CD4-positive, CD25-positive, alpha-beta regulatory T cell (primary cell): ENCODE results near the gene RPS6KA1. TPM values are rescaled to one million over a fixed set of nuclear protein-coding genes. Genes with fewer than 3 reads are reported as not detected.
"Not testable (repeated sequence)": the region's sequence is repeated elsewhere in the genome, so short reads cannot be mapped to it uniquely, and the experiment has no call there.

Experiments
- ATAC-seq, 2 donors: fragments of 150-1000 bp; cut with Tn5 transposase; one replicate each; pipeline ENCODE4 v1.10.0; 2021; ENCODE audit warnings: low read depth in 2 of 2, moderate number of reproducible peaks in 2 of 2, moderate library complexity in 1 of 2
- DNase-seq, 3 donors: peaks; one replicate each; pipeline versions ENCODE4 v3.0.0 to v3.0.0-alpha.2; 2012 to 2022; ENCODE audit warnings: mixed read lengths in 1 of 3
- H3K27ac ChIP-seq: one replicate; pipeline ENCODE4 v1.7.0; 2013; ENCODE audit warnings: mild to moderate bottlenecking, low read length; ENCODE audit not compliant: insufficient read depth, poor library complexity, severe bottlenecking
- H3K27me3 ChIP-seq: one replicate; pipeline ENCODE4 v1.7.0; 2013; ENCODE audit warnings: low read length; ENCODE audit not compliant: control insufficient read depth, insufficient read depth
- H3K36me3 ChIP-seq: one replicate; pipeline ENCODE4 v1.7.0; 2013; ENCODE audit warnings: mild to moderate bottlenecking, low read length, moderate library complexity; ENCODE audit not compliant: control insufficient read depth, insufficient read depth
- H3K4me1 ChIP-seq: 2 replicates; pipeline ENCODE4 v1.7.0; 2013; ENCODE audit warnings: mild to moderate bottlenecking, low read length; ENCODE audit not compliant: insufficient read depth, control insufficient read depth, poor library complexity, severe bottlenecking
- H3K4me3 ChIP-seq: one replicate; pipeline ENCODE4 v1.7.0; 2013; ENCODE audit warnings: low read depth, mild to moderate bottlenecking, low read length, moderate library complexity
- H3K9me3 ChIP-seq, 2 experiments: 1 replicate in 1 of 2; 2 replicates in 1 of 2; pipeline ENCODE4 v1.7.0; 2013; ENCODE audit warnings: low read length in 2 of 2, mild to moderate bottlenecking in 1 of 2, moderate library complexity in 1 of 2; ENCODE audit not compliant: control insufficient read depth in 2 of 2
- H3K27ac Mint-ChIP-seq, 3 donors: one replicate each; pipeline ENCODE4 v1.8.0; 2020 to 2022; ENCODE audit warnings: mild to moderate bottlenecking in 3 of 3, mixed read lengths in 3 of 3, moderate library complexity in 2 of 3
- H3K27me3 Mint-ChIP-seq: one replicate; pipeline ENCODE4 v1.8.0; 2022; ENCODE audit warnings: mild to moderate bottlenecking, mixed read lengths
- H3K36me3 Mint-ChIP-seq: one replicate; pipeline ENCODE4 v1.8.0; 2020; ENCODE audit warnings: mixed read lengths
- H3K4me1 Mint-ChIP-seq, 4 donors: one replicate each; pipeline ENCODE4 v1.8.0; 2020 to 2022; ENCODE audit warnings: mixed read lengths in 4 of 4, mild to moderate bottlenecking in 1 of 4
- H3K4me3 Mint-ChIP-seq, 4 donors: one replicate each; pipeline ENCODE4 v1.8.0; 2020 to 2022; ENCODE audit warnings: mild to moderate bottlenecking in 4 of 4, mixed read lengths in 4 of 4, moderate library complexity in 3 of 4
- H3K9me3 Mint-ChIP-seq, 7 donors: one replicate each; pipeline ENCODE4 v1.8.0; 2020 to 2022; ENCODE audit warnings: mixed read lengths in 7 of 7, mild to moderate bottlenecking in 3 of 7, moderate library complexity in 2 of 7
- polyA plus RNA-seq, 4 donors: library from polyadenylated mRNA; unstranded; fragments of 300-500 nt; fragmentation: Illumina TruSeq; gene quantifications; one replicate each; pipeline ENCODE4 v1.2.3, GENCODE V29; 2021
- total RNA-seq: library from RNA; stranded (reverse); gene quantifications from one replicate; pipeline ENCODE4 v1.2.3, GENCODE V29; 2022

RPS6KA1 gene
- total and polyA plus RNA-seq, 5 donors from 2014 or later, result 97.4 to 218 (median 173) TPM

GRCh38 chr1:26498894-26499293, 30.7 kb upstream of the RPS6KA1 start:
- no peak for DNase-seq
- no peaks in the 10 kb centered on the region for H3K9me3 ChIP-seq
- Mint-ChIP-seq H3K4me3 (peak overlapping the region in 2 of 4 donors; percentile 56 to 86), H3K27ac (peak overlapping the region in 2 of 3 donors; percentile 49 to 53), H3K4me1 (peaks cover 0 to 17% (median 9%) of the 10 kb centered on the region in 4 donors), H3K9me3 (peaks cover 0 to 2% (median 0%) of the 10 kb centered on the region in 7 donors), H3K27me3 (no peaks in the 10 kb centered on the region), H3K36me3 (no peaks in the 10 kb centered on the region)
- H3K4me3 ChIP-seq, result no peak overlapping the region
- H3K27ac ChIP-seq, result no peak overlapping the region
- H3K27me3 ChIP-seq, result no peaks in the 10 kb centered on the region
- no peaks in the 10 kb centered on the region for H3K36me3 ChIP-seq
- H3K4me1 ChIP-seq, result peaks cover 14% of the 10 kb centered on the region
- ATAC-seq, result no peak

DNA sequence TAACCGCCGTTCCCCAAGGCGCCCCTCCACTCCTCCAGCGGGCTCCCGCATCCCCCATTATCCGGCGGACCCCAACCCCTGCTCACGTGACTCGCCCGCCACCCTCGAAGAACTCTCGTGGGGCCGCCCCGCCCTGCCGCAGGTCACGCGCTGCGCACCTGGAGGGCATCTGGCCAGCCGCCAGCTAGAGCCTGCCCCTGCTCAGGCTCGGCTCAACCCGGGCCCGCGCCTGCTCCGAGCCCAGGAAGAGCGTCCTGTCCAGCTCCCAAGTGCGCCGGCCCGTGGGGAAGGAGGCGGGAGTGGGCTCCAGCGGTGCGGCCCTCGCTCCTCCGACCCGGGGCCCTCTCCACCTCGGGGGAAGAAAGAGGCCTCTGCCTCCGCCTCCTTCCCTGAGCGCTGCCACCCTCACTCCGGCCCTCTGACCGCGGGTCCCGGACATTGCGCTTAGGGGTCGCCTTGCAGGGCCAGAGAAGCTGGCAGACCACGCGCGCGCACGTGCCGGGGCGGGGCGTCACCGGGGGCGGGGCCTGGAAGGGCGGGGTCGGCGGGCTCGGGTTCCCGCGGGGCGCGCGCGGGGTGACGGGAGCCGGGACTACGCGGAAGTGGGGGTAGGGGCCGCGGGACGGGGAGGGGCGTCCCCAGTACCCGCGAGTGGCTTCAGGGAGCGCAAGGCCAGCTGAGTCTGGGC, 28.9 kb upstream of the RPS6KA1 start:
- Mint-ChIP-seq H3K27ac (peak overlapping the region; percentile 78 to 97 (median 89)), H3K36me3 (no peaks in the 10 kb centered on the region), H3K9me3 (peaks cover 0 to 2% (median 0%) of the 10 kb centered on the region in 7 donors), H3K4me1 (peaks cover 0 to 17% (median 9%) of the 10 kb centered on the region in 4 donors), H3K27me3 (no peaks in the 10 kb centered on the region), H3K4me3 (peak overlapping the region; percentile 86 to 93 (median 90))
- Histone ChIP-seq H3K27ac (peak overlapping the region; percentile 95), H3K9me3 (no peaks in the 10 kb centered on the region), H3K36me3 (no peaks in the 10 kb centered on the region), H3K4me1 (peaks cover 14% of the 10 kb centered on the region), H3K4me3 (peak overlapping the region; percentile 70), H3K27me3 (no peaks in the 10 kb centered on the region)
- DNase-seq, result peak; percentile 83 to 88 (median 85)
- ATAC-seq, result peak; percentile 73 to 75

- not testable (repeated sequence) for H3K27ac Mint-ChIP-seq, H3K4me1 Mint-ChIP-seq, H3K27me3 Mint-ChIP-seq, ATAC-seq, H3K9me3 Mint-ChIP-seq, H3K4me3 ChIP-seq, H3K9me3 ChIP-seq, H3K4me1 ChIP-seq, H3K36me3 Mint-ChIP-seq, H3K36me3 ChIP-seq, H3K27ac ChIP-seq, DNase-seq, H3K4me3 Mint-ChIP-seq, H3K27me3 ChIP-seq
Observed at GRCh38 chr1:26510711-26511110, 18.9 kb upstream of the RPS6KA1 start.

DNA sequence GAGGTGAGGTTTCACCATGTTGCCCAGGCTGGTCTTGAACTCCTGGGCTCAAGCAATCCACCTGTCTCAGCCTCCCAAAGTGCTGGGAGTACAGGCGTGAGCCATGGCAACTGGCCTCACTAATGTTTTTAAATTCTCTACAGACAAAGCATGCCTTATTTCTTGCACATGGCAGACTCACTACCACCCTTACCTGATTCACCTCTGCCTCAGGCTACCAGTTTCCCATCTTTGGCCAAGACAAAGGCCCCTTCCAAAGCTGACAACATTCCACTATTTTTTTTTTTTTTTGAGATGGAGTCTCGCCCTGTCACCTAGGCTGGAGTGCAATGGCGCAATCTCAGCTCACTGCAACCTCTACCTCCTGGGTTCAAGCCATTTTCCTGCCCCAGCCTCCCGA, 13.7 kb upstream of the RPS6KA1 start:
- not testable (repeated sequence) for H3K9me3 ChIP-seq, H3K4me3 Mint-ChIP-seq, DNase-seq, H3K36me3 ChIP-seq, H3K4me3 ChIP-seq, H3K27ac Mint-ChIP-seq, H3K4me1 ChIP-seq, H3K4me1 Mint-ChIP-seq, H3K27me3 ChIP-seq, H3K9me3 Mint-ChIP-seq, ATAC-seq, H3K27ac ChIP-seq, H3K36me3 Mint-ChIP-seq
- peaks cover 15% of the 10 kb centered on the region for H3K27me3 Mint-ChIP-seq

DNA sequence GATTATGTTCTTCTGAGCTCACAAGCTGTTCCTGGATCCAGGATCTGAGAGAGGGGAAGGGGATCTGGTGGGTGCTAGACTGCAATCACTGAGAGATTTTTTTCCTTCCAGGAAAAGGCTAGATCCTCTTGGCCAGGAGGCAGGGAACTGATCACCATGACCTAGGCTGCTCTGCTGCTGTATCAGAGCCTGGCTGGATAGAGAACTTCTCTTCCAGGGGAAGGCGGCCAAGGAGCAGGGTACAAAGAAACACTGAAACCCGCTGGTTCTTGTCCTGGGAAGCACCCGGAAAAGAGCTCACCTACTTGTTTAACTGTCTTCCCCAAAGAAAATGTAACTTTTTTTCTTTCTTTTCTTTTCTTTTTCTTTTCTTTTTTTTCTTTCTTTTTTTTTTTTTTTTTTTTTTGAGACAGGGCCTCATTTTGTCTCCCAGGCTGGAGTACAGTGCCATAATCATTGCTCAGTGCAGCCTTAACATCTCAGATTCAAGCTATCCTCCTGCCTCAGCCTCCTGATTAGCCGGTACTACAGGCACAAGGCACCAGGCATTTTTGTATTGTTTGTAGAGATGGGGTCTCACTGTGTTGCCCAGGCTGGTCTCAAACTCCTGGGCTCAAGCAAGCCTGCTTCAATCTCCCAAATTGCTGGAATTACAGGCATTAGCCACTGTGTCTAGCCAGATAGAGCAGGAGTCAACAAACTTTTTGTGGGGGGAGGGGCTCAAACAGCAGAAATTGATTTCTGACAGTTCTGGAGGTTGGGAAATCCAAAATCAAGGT, 12.4 kb upstream of the RPS6KA1 start:
- no peaks in the 10 kb centered on the region for H3K36me3 Mint-ChIP-seq
- ATAC-seq (no peak), DNase-seq (no peak)
- Histone ChIP-seq H3K36me3 (no peaks in the 10 kb centered on the region), H3K27ac (no peak overlapping the region), H3K27me3 (no peaks in the 10 kb centered on the region), H3K4me1 (no peaks in the 10 kb centered on the region), H3K9me3 (no peaks in the 10 kb centered on the region), H3K4me3 (no peak overlapping the region)
- no peak overlapping the region for H3K4me3 Mint-ChIP-seq
- peaks cover 19% of the 10 kb centered on the region for H3K27me3 Mint-ChIP-seq
- H3K4me1 Mint-ChIP-seq, result no peaks in the 10 kb centered on the region
- H3K27ac Mint-ChIP-seq, result peak overlapping the region in 1 of 3 donors; percentile 9
- no peaks in the 10 kb centered on the region for H3K9me3 Mint-ChIP-seq

GRCh38 chr1:26517766-26518049, 11.9 kb upstream of the RPS6KA1 start:
- H3K27me3 Mint-ChIP-seq, result peaks cover 24% of the 10 kb centered on the region
- no peak overlapping the region for H3K4me3 Mint-ChIP-seq
- ATAC-seq (no peak), DNase-seq (no peak)
- Histone ChIP-seq H3K4me1 (no peaks in the 10 kb centered on the region), H3K27me3 (no peaks in the 10 kb centered on the region), H3K36me3 (no peaks in the 10 kb centered on the region), H3K9me3 (no peaks in the 10 kb centered on the region), H3K27ac (no peak overlapping the region), H3K4me3 (no peak overlapping the region)
- H3K9me3 Mint-ChIP-seq, result no peaks in the 10 kb centered on the region
- no peak overlapping the region for H3K27ac Mint-ChIP-seq
- H3K4me1 Mint-ChIP-seq, result no peaks in the 10 kb centered on the region
- H3K36me3 Mint-ChIP-seq, result no peaks in the 10 kb centered on the region

DNA sequence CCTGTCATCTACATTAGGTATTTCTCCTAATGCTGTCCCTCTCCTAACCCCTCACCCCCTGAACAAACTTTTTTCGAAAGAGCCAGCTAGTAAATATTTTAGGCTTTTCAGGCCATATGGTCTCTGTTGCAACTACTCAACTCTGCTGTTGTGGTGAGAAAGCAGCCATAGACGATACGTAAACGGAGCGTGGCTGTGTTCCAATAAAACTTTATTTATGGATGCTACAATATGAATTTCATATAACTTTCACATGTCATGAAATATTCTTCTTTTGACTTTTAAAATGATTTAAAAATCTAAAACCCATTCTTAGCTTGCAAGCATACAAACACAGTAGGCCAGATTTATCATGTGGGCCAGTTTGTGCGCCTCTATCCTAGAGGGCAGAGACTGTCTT, 11.2 kb upstream of the RPS6KA1 start:
- Histone ChIP-seq H3K36me3 (no peaks in the 10 kb centered on the region), H3K4me3 (no peak overlapping the region), H3K27ac (no peak overlapping the region), H3K27me3 (no peaks in the 10 kb centered on the region), H3K9me3 (no peaks in the 10 kb centered on the region), H3K4me1 (no peaks in the 10 kb centered on the region)
- H3K9me3 Mint-ChIP-seq, result no peaks in the 10 kb centered on the region
- no peaks in the 10 kb centered on the region for H3K4me1 Mint-ChIP-seq
- DNase-seq (no peak), ATAC-seq (no peak)
- H3K27ac Mint-ChIP-seq, result no peak overlapping the region
- H3K27me3 Mint-ChIP-seq, result peaks cover 25% of the 10 kb centered on the region
- no peaks in the 10 kb centered on the region for H3K36me3 Mint-ChIP-seq
- H3K4me3 Mint-ChIP-seq, result no peak overlapping the region

DNA sequence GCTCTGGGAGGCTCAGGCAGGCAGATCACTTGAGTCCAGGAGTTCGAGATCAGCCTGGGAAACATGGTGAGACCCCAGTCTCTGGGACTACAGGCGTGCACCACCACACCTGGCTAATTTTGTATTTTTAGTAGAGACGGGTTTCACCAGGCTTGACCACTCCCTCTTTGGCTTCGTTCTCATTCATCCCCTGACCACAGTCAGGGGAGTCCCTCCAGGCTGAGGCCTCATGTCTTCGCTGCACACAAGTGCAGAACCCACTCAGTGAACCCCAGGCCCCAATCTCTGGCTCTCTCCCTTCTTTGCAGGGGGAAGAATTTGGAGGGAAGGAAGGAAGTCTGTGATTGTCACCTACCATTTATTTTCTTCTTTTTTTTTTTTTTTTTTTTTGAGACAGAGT, 9.2 kb upstream of the RPS6KA1 start:
- no peaks in the 10 kb centered on the region for H3K4me1 ChIP-seq
- ATAC-seq, result no peak
- Mint-ChIP-seq H3K27ac (no peak overlapping the region), H3K36me3 (no peaks in the 10 kb centered on the region), H3K27me3 (peaks cover 28% of the 10 kb centered on the region), H3K9me3 (peaks cover 0 to 1% (median 0%) of the 10 kb centered on the region in 7 donors), H3K4me3 (no peak overlapping the region), H3K4me1 (peaks cover 0 to 2% (median 0%) of the 10 kb centered on the region in 4 donors)
- no peaks in the 10 kb centered on the region for H3K36me3 ChIP-seq
- H3K9me3 ChIP-seq, result no peaks in the 10 kb centered on the region
- DNase-seq, result no peak
- H3K27ac ChIP-seq, result no peak overlapping the region
- H3K27me3 ChIP-seq, result no peaks in the 10 kb centered on the region
- no peak overlapping the region for H3K4me3 ChIP-seq
